HL-60 (cell line): Measurements from ENCODE around the gene NUDT3.

ENCODE experiments used
- GABPA ChIP-seq: IDR thresholded peaks from 2 replicates; pipeline ENCODE4 v1.6.1; 2012; ENCODE audit warnings: low read depth
- POLR2AphosphoS5 ChIP-seq: IDR thresholded peaks from 2 replicates; pipeline ENCODE4 v1.6.1; 2012; ENCODE audit warnings: low read depth
- SPI1 ChIP-seq: IDR thresholded peaks from 2 replicates; pipeline ENCODE4 v1.6.1; 2012; ENCODE audit warnings: low read depth, mild to moderate bottlenecking, borderline replicate concordance
- TF ChIP-seq, protein P1 (sequence below): IDR thresholded peaks from one replicate; pipeline ENCODE4 v1.5.1; 2011; ENCODE audit warnings: low read length, control low read depth, inconsistent platforms; ENCODE audit not compliant: insufficient read depth
- TF ChIP-seq, protein P2 (sequence below): IDR thresholded peaks from 2 replicates; pipeline ENCODE4 v1.6.1; 2012; ENCODE audit warnings: low read depth; ENCODE audit not compliant: insufficient replicate concordance

DNA sequence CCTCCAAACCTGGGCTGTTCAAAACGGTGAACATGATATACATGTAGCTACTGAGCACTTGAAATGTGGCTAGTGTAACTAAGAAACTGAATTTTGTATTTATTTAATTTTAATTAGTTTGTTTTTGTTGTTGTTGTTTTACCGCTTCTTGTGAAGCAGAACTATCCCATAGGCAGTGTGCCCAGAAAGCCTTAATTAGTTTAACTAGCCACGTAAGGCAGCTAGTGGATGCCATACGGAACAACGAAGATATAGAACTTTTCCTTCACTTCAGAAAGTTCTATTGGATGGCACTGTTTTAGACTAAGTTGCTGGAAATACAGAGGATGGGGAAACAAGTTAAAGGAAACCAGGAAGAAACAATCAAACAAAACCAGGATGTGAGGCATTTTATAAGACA, 70.6 kb downstream of the NUDT3 start:
- TF ChIP-seq, protein P1, sequence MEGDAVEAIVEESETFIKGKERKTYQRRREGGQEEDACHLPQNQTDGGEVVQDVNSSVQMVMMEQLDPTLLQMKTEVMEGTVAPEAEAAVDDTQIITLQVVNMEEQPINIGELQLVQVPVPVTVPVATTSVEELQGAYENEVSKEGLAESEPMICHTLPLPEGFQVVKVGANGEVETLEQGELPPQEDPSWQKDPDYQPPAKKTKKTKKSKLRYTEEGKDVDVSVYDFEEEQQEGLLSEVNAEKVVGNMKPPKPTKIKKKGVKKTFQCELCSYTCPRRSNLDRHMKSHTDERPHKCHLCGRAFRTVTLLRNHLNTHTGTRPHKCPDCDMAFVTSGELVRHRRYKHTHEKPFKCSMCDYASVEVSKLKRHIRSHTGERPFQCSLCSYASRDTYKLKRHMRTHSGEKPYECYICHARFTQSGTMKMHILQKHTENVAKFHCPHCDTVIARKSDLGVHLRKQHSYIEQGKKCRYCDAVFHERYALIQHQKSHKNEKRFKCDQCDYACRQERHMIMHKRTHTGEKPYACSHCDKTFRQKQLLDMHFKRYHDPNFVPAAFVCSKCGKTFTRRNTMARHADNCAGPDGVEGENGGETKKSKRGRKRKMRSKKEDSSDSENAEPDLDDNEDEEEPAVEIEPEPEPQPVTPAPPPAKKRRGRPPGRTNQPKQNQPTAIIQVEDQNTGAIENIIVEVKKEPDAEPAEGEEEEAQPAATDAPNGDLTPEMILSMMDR: no peak
- TF ChIP-seq, protein P2, sequence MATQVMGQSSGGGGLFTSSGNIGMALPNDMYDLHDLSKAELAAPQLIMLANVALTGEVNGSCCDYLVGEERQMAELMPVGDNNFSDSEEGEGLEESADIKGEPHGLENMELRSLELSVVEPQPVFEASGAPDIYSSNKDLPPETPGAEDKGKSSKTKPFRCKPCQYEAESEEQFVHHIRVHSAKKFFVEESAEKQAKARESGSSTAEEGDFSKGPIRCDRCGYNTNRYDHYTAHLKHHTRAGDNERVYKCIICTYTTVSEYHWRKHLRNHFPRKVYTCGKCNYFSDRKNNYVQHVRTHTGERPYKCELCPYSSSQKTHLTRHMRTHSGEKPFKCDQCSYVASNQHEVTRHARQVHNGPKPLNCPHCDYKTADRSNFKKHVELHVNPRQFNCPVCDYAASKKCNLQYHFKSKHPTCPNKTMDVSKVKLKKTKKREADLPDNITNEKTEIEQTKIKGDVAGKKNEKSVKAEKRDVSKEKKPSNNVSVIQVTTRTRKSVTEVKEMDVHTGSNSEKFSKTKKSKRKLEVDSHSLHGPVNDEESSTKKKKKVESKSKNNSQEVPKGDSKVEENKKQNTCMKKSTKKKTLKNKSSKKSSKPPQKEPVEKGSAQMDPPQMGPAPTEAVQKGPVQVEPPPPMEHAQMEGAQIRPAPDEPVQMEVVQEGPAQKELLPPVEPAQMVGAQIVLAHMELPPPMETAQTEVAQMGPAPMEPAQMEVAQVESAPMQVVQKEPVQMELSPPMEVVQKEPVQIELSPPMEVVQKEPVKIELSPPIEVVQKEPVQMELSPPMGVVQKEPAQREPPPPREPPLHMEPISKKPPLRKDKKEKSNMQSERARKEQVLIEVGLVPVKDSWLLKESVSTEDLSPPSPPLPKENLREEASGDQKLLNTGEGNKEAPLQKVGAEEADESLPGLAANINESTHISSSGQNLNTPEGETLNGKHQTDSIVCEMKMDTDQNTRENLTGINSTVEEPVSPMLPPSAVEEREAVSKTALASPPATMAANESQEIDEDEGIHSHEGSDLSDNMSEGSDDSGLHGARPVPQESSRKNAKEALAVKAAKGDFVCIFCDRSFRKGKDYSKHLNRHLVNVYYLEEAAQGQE: no peak
- no peak for TF ChIP-seq GABPA
- no peak for TF ChIP-seq POLR2AphosphoS5
- TF ChIP-seq SPI1: no peak
